Measurements from ENCODE around the gene SNAI3. TPM values are rescaled to one million over a fixed set of nuclear protein-coding genes. Genes with fewer than 3 reads are reported as not detected.

The SNAI3 gene
- total RNA-seq, 1 donor from 2014 or later: 0.29 TPM

DNA sequence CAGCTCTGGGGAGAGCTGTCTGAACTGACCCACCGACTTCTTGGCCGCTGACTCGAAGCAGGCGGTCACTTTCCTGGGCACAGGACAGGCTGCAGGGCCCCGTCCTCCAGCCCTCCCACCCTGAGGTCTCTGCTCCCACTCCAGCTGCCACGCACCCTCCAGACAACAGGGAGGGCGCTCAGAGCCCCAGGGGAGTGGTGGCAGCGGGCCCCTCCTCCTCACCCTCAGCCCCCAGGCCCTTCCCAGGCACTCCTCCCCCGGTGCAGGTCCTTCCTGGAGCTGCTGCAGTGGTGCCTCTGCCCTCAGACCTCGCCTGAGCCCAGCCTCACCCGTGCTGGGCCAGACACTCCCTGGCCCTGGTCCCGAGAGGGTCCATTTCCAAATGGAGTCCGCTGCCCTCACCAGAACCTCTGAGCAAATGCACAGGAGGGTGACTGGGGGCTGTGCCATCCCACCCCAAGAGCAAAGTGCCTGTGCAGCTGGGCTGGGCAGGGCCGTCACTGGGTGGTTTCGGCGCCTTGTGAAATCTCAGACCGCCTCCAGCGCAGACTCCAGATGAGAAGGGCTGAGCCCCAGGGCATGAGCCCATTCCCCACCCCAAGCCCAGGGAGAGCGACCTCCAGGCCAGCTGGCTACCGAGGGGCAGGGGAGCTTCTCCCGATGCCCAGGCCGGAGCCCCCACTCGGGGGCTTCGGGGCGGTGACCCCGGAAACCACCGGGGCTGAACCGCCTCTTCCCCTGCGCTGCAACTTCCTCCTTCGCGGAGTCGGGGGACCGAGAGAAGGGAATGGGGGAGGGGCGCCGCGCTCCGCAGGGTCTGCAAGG lies 36.2 kb downstream of the SNAI3 start:
- no peaks in the 10 kb centered on the region for H3K9me3 Mint-ChIP-seq
- DNase-seq (ENCODE audit: low spot score in 2 of 2, unreplicated experiment in 2 of 2): peak in 1 of 2 experiments; percentile 56
- no peaks in the 10 kb centered on the region for H3K27me3 Mint-ChIP-seq (ENCODE audit: low read depth)
- peaks cover 10% of the 10 kb centered on the region for H3K4me1 Mint-ChIP-seq
- H3K4me3 Mint-ChIP-seq: peak overlapping the region; percentile 82
- H3K36me3 Mint-ChIP-seq: peaks cover 5% of the 10 kb centered on the region
- TF ChIP-seq, protein P1, sequence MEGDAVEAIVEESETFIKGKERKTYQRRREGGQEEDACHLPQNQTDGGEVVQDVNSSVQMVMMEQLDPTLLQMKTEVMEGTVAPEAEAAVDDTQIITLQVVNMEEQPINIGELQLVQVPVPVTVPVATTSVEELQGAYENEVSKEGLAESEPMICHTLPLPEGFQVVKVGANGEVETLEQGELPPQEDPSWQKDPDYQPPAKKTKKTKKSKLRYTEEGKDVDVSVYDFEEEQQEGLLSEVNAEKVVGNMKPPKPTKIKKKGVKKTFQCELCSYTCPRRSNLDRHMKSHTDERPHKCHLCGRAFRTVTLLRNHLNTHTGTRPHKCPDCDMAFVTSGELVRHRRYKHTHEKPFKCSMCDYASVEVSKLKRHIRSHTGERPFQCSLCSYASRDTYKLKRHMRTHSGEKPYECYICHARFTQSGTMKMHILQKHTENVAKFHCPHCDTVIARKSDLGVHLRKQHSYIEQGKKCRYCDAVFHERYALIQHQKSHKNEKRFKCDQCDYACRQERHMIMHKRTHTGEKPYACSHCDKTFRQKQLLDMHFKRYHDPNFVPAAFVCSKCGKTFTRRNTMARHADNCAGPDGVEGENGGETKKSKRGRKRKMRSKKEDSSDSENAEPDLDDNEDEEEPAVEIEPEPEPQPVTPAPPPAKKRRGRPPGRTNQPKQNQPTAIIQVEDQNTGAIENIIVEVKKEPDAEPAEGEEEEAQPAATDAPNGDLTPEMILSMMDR (IDR thresholded peaks at IDR 0.05; ENCODE audit: unreplicated experiment): no peak
- peak overlapping the region; percentile 43 for H3K27ac Mint-ChIP-seq

DNA sequence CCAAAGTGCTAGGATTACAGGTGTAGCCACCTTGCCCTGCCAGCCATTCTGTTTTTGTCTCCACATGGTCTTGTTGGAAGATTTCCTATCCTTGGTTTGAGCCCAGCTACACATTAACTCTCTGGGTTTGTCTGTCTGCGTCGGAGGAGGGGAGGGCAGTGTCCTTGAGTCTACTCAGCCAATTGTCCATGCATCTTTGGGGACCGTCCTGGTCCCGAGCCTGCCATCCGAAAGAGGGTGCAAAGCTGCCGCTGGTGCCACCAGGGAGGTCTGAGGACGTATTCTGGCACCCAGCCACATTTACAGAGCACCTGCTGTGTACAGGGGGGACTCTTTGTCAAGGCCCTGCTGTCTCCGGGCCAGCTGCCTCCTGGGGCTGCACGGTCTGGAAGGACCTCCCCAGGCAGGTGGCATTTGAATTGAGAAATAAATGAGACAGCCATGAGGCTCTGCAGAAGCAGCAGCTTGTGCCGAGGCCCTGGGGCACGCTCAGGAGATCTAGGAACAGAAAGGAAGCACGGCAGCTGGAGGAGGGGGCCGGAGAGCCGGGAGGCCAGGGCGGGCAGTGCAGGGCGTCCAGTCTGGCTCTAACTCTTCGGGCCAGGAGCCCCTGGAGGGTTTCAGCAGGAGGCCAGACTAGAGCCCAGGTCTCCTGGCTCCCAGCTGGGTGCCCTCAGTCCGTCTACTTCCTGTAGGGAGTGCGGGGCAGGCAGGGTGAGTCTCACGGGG lies 36.9 kb downstream of the SNAI3 start:
- Mint-ChIP-seq H3K36me3 (peaks cover 6% of the 10 kb centered on the region), H3K27ac (peak overlapping the region; percentile 50), H3K4me3 (peak overlapping the region; percentile 82), H3K27me3 (ENCODE audit: low read depth) (no peaks in the 10 kb centered on the region), H3K4me1 (peaks cover 10% of the 10 kb centered on the region), H3K9me3 (no peaks in the 10 kb centered on the region)
- TF ChIP-seq, protein P1 (IDR thresholded peaks at IDR 0.05; ENCODE audit: unreplicated experiment): no peak
- DNase-seq (ENCODE audit: low spot score in 2 of 2, unreplicated experiment in 2 of 2): no peak

- Mint-ChIP-seq H3K9me3 (no peaks in the 10 kb centered on the region), H3K36me3 (peaks cover 6% of the 10 kb centered on the region), H3K4me1 (peaks cover 10% of the 10 kb centered on the region), H3K27ac (no peak overlapping the region), H3K27me3 (ENCODE audit: low read depth) (no peaks in the 10 kb centered on the region), H3K4me3 (no peak overlapping the region)
- no peak for DNase-seq (ENCODE audit: low spot score in 2 of 2, unreplicated experiment in 2 of 2)
- TF ChIP-seq, protein P1 (IDR thresholded peaks at IDR 0.05; ENCODE audit: unreplicated experiment): no peak
Measured at GRCh38 chr16:88647178-88648070, 38.9 kb downstream of the SNAI3 start.

- Mint-ChIP-seq H3K4me1 (peaks cover 10% of the 10 kb centered on the region), H3K4me3 (no peak overlapping the region), H3K9me3 (no peaks in the 10 kb centered on the region), H3K36me3 (peaks cover 6% of the 10 kb centered on the region), H3K27me3 (ENCODE audit: low read depth) (no peaks in the 10 kb centered on the region), H3K27ac (no peak overlapping the region)
- DNase-seq (ENCODE audit: low spot score in 2 of 2, unreplicated experiment in 2 of 2): no peak
- TF ChIP-seq, protein P1 (IDR thresholded peaks at IDR 0.05; ENCODE audit: unreplicated experiment): no peak
Measured at GRCh38 chr16:88646345-88647034, 39.8 kb downstream of the SNAI3 start.

- no peak overlapping the region for H3K27ac Mint-ChIP-seq
- peaks cover 9% of the 10 kb centered on the region for H3K4me1 Mint-ChIP-seq
- H3K27me3 Mint-ChIP-seq (ENCODE audit: low read depth): no peaks in the 10 kb centered on the region
- TF ChIP-seq, protein P1 (IDR thresholded peaks at IDR 0.05; ENCODE audit: unreplicated experiment): no peak
- DNase-seq (ENCODE audit: low spot score in 2 of 2, unreplicated experiment in 2 of 2): no peak
- peaks cover 6% of the 10 kb centered on the region for H3K36me3 Mint-ChIP-seq
- H3K4me3 Mint-ChIP-seq: no peak overlapping the region
- H3K9me3 Mint-ChIP-seq: no peaks in the 10 kb centered on the region
Measured at GRCh38 chr16:88645941-88646340, 40.4 kb downstream of the SNAI3 start.

Measured in mesothelial cell of epicardium (in vitro differentiated cells).